GM18508 (cell line): ENCODE measurements around the gene MED12L.

Experiments
- ATAC-seq: cut with Tn5 transposase; IDR thresholded peaks from one replicate; pipeline ENCODE4 v1.9.1; 2021; ENCODE audit warnings: moderate number of reproducible peaks; ENCODE audit not compliant: insufficient read depth, unreplicated experiment

Gene MED12L

DNA sequence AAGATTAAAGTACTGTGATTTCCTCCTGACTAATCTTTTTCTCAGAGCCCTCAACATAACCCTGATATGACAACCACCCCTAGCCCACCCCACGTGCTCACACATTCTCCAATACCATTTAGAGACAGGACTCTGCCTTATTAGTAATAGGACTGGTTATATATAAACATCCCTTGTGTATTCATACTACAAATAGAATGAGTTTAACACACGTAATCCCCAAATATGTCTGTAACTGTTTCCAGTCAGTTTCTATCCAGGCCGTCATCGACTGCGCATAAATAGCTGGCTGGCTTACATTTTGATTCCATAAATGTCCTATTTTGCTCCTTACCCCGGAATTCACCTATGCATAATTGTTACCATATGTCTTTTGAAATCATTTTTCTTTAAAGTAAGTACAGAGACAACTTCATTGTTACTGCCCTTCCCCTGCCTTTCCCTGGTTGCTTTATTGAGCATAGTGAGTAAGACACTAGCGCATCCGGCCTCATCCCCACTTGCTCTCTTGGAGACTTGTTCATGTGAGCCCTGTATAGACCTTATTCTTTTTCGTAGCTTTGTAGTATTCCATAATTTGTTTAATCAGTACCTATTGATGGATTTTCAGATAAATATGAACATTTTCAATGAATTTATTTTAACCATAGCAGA is 196.3 kb downstream of the MED12L start:
- no peak for ATAC-seq

DNA sequence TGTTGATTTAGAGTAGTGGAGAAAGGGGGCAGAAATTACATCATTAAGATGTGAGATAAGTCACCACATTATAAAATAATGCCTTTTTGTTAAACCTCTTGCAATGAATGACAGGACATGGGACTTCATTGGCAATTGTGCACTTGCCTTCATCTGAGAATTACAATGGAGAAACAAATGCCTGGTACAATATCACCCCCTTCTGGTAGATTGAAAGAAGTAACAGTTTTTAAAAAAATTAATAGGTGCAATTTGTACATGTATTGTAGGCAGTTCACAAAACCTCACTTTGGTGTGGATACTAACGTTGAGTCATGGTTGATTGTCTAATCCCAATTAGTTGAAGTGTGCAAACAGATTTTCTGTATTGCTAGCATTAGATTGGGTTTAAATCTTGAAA is 197.5 kb downstream of the MED12L start:
- no peak for ATAC-seq

DNA sequence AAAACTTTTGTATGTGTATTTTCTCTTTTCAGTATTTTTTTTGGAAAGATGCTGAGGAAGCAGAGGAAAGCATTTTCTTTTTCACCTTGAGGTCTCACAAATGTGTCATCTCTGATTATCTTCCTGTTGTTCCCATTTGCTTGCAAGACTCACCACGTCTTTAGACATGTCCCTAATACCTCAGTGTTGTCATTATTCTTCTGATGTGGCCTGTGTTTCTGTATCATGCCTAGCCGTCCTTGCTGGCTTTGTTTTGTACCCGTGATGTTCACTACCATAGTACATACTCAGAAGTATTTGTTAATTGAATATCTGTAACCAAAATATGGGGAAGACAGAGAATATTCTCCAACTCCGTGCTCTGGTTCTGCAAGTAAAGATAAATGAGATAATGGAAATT is 197.9 kb downstream of the MED12L start:
- ATAC-seq = no peak

DNA sequence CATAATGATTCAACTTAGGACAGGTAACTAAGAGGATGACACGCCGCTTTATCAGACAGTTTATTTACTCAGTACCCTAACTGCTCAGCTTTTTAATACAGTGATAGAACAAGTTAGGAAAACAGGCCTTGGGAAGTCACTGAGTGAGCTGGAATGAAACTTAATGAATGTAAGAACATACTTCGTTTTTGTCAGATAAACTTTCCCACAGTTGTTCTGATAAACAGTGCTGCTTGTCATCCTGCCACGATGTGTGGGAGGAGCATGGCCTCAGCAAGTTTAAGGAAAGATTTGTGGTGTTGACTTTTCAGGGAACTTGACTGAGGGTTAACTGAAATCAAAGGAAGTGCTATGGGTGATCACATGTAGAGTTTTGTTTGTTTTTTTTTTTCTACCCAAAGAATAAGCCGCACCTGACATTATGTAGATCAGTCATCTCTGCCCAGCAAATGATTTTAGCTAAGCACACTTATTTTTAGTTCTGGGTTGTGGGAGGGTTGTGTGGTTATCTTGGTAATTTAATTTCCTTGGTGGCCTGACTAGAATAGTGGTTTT is 198.5 kb downstream of the MED12L start:
- no peak for ATAC-seq

DNA sequence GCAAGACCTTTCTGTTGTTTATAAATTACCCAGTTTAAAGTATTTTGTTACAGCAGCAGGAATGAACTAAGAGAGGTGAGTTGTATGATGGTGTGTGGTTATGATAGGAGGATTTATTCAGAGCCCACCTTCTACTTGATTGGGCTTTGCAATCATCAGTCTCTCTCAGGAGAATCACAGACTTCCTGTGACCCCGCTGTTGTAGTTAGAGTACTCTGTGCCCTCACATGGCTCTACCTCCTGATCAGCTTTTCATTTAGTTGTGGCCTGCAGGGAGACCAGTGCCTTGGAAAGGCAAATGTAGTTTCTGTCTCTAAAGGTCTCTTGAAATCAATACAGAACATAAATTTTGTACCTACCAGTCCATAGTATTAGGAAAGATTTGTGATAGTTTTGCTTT is 200.5 kb downstream of the MED12L start:
- no peak for ATAC-seq

DNA sequence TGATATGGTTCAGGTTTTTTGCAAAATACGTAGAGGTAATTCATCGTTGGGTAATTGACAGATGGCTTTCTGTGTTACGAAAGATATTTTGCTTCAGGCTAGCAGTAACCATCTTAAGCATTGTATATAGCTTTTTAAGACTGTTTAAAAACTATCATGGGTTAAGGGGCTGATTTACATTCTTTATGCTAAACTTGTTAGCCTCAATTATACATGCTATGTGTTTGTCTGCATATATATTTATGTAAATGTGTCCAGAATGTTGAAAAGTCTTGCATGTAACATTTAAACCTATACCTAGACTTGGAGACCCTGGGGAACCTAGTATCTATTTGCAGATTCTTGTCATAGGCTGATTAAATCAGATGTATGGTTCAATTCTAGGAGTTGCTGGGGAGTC is 204.0 kb downstream of the MED12L start:
- ATAC-seq = no peak

DNA sequence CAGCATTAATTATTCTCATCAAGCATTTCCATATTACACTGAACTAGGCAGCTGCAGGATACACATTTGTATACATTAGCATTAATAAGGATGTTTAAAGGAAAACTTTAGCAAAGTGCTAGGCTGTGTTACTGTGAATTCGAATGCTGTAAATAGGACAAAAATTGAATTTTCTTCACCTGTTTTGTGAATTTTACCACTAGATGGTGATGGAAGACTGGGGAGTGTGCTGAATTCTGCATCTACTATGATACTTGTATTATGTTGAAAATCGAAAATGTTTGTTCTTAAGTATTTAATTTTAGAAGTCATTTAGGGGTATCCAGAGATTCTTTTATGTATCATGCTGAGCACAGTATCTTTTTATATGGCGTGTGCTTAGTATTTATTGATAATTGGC is 205.2 kb downstream of the MED12L start:
- no peak for ATAC-seq

DNA sequence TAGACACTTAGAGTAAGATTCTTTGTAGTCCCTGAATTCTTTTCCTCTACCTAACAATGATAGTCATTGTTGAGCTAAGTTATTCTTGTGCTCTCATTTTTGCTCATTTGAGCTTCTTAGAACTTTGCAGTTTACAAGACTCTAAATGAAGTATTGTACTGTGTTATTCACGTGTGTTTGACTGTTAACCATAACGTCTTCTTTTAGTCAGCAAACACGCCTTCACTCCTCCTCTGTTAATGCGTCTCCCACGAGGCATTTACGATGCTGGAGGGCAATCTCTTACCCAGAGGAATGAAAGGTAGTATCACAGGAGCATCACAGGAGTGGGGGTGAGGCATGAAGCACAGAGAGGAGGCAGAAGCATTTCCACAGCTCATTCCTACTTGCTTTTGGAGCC is 207.7 kb downstream of the MED12L start:
- no peak for ATAC-seq

DNA sequence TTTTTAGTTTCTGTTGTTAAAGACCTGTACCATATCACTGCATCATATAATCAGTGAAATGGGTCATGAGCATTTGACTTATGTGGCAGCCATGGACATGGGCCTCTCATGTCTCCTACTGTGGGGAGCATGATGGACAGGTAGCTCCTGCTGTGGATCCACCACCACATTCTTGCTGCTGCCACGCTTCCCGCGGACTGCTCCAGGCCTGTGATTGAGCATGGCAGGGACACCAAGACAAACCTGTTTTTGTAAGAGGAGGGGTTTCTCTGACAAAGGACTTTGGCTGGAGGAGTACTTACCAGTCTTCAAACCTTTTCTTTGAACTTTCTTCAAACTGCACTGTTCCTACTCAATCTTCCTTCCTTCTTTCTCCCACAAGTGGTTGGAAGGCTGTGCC is 210.8 kb downstream of the MED12L start:
- no peak for ATAC-seq

DNA sequence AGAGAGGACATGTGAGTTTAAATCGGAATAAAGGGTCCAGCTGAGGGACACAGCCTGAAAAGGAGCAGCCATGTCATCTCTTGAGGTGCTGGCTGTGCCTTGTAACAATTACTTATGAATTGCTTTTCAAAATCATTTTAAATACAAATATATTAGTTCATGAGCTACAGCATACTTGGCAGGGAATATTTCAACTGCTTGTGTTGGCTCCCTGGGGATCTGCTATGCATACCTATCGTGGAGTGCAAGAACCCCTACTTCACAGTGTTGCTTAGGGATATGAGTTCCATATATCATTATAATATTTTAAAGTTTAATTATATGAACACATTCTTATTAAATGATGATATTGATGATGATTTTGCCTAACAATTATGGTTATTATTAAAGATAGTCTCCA is 212.0 kb downstream of the MED12L start:
- no peak for ATAC-seq

DNA sequence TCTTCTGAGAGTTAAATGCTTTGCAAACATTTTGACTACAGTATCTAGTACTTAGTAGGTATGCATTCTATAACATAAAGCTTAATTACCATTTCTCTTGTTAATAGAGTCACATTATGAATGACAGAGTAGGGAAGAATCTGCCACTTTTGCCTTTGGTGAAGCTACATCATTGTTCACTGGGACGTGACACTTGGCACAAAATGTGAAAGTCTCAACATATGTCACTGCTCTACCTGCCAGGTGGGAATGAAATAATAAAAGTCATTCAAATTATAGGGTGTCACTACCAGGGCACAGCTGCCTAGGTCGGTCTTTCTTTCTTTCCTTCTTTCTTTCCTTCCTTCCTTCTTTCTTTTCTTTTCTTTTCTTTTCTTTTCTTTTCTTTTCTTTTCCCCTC is 213.5 kb downstream of the MED12L start:
- ATAC-seq = no peak

DNA sequence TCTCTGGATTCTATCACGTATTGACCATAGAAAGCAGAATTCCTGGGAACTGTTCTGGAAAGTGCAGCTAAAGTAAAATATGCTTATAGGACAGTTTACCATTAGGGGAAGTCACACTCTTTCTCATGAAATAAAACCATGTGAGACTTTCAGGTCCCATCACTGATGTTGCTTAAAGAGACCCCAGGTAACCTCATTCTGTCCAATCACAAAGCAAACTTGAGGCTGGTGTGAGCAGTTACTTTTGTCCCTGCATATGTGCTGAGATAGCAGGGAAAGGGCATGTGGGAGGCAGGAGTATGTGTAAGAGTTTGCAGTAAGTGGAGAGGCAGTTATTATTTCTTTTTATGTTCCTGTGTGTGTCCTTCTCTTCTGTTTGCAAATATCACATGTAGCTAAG is 215.1 kb downstream of the MED12L start:
- ATAC-seq = no peak

DNA sequence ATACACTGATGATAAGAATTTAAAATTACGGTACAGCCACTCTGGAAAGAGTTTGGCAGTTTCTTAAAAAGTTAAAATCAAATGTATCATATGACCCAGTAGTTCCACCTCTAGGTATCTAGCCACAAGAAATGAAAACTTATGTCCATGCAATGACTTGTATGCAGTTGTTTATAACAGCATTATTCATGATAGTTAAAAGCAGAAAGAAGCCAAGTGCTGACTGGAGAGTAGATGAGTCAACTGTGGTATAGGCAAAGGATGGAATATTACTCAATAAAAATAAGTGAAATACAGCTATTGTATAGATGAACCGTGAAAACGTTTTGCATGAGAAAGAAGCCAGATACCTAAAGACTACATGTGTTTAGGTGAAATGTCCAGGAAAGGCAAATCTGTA is 216.3 kb downstream of the MED12L start:
- no peak for ATAC-seq

DNA sequence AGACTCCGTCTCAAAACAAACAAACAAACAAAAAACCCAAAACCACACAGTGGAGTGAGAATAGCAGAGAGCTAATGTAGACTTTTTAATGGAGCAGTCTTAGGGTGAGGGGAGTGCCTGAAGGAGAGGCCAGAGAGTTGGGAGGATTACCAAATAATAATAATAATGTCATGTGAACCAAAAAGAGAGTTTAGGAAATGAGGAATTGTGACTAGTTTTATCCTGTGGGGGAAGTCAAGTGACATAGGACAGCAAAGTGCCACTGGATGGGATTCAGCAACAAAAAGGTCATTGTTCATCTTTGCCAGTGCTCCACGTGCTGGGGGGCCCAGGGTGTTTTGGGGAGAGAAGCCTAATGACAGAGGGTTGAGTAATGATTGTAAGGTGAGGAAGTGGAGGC is 218.3 kb downstream of the MED12L start:
- no peak for ATAC-seq

DNA sequence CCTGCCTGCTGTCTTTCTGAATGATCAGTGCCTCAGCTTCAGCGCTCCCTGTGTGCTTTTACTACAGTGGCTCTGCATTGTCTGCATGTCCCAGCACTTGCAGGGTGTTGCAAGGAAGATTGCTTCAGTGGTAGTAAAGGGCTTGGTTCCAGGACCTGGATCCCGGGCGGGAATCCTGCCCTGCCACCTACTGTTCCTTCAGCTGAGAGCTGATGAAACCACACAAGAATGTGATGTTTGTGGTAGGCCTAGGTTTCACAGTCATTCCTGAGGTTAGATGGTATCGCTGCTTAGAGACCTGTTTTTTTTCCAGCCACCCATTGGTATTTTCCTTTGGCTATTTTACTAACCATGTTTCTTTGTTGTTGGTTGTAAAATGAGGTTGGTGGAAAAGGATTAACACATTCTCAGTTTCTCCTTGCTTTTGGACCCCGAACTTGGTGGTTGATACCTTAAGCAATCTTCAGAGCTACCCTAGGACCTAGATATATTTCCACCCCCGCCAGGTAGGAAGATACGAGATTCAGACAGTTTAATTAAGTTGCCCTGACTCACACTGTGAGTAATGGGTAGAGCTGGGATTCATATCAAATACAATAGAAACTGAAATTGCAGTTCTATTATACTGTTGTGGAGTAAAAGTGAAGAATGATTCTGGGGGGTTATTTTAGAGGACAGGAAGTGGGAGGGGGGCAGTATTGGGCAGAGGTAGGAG is 219.8 kb downstream of the MED12L start:
- ATAC-seq = no peak

DNA sequence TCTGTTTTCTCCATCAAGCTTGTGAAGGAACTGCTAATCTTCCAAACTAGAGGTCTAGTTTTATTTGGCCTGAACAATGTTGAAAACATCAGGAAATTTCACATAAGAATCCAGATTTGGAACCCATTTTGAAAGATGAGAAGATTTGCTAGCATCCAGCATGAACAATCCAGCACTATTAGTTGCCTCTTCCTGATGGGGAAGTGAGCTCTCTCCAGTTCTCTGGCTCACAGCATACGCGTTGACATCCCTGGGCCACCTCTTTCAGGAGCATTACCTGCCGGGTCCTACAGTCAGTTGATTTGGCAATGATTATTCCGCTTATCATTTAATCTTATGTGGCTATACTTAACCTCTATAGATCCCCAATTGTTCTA is 220.3 kb downstream of the MED12L start:
- no peak for ATAC-seq

DNA sequence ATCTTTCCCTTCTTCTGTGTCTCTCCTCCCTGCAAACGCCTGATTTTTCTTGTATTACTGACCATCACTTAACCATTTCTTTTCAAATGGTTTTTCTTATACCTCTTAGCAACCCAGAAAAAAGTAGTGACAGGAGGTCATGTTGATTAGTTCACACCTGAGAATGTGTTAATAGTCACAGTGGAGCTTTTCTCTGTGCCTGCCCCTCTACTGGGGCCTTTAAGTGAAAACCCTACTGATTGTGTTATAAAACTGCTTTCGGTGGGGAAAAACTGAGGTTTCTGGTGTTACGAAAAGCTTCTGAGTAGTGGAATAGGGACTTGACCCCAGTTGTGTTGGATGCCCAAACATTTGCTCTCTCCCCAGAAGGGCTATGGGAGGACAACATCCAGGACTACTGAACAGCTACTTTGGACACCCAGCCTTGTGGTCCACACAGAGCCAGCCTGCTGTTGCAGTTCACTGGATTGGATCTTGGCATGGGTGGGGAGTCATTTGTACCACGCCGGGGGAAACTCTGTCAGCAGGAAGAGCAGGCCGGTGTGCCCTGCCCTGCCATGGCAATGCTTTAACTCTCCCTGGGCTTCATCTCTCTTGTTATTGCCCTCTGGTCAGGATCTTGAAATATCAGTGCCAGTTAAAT is 220.8 kb downstream of the MED12L start:
- ATAC-seq = no peak

DNA sequence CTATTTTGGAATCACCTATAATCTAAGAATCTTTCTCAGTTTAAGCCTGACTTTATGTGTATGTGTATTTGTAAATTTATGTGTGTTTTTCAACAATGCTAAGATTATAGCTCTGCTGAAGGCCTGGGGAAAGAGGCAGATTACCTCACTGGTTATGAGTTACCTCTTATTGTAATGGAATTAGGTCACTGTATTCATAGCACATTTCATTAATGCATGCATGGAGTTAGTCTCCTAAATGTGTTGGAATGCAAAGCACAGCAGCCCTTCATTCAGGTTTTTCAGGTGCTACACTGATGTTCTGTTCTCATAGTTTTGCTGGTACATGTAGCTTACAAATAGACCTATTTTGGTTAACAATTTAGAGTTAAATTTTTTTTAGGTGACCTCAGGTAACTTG is 221.7 kb downstream of the MED12L start:
- ATAC-seq = no peak

DNA sequence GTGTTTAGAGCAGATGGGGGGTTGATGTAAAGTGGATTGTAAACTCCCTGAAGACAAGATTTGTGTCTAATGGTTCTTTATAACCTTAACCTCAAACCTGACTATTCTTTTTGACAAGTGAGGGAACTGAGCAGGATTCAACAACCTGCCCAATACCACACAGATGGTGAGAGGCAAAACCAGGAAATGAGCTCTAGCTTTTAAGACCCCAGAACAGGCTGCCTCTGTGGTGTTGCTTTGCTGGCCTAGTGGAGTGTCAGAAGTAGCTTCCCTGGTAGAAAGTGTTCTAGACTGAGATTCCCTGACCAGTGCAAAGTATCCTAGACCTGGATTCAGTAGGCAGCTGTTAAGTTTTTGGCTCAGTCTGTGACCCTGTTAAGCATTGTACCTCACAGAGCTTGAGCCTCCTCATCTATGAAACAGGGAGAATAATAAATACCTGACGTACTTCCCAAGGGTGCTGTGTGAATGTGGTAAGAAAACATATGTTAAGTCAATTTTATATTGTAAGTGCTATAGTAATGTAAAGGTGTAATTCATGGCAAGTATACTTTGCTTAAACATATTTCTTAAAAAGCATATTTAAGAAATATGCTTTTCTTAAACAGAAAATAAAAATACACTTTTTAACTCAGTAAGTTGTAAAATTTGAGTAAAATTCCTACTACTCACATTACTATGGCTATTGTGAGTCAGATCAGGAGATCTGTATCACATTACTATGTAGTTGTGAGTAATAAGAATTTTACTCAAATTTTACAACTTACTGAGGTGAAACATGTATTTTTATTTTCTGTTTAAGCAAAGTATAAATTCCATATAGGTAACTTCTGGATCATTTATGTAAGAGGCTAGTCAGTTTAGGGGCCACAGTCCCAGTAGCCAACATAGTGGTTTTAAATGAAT is 222.4 kb downstream of the MED12L start:
- no peak for ATAC-seq

DNA sequence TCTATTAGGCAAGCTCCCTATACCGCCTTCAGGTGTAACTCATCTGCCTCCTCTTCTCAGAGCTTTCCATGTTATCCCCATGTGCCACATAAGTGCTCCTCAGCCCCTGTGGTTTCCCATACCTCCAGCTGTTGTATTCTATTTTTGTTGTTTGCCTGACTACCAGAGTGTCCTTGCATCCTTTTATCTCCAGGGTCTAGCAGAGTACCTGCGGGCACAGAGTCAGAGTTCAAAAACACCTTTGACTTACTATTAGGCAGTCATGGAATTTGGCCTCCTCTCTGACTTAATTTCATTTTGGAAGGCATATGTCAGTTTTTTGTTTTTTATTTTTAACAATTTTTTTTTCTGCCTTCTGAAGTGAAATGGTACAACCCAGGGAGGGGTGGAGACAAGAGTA is 224.1 kb downstream of the MED12L start:
- no peak for ATAC-seq

DNA sequence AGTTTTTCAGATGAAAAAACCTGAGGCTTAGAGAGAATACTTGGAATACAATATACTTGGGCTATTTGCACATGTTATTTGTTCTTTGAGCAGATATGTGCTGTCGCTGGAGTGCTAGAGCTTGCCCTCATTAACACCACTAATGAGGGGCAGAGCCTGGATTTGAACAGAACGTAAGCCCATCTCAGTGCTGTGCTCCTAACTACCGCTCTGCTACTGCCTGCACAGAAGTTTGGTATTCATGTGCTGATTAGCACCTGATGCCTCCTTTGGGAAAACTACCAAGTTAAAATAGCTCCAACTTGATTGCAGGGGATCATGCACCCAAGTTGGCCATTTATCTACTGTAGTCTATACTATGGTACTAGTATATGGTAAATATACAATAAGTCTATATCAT is 227.5 kb downstream of the MED12L start:
- ATAC-seq = no peak
